ENCODE results near the gene BTBD1.

Gene BTBD1

DNA sequence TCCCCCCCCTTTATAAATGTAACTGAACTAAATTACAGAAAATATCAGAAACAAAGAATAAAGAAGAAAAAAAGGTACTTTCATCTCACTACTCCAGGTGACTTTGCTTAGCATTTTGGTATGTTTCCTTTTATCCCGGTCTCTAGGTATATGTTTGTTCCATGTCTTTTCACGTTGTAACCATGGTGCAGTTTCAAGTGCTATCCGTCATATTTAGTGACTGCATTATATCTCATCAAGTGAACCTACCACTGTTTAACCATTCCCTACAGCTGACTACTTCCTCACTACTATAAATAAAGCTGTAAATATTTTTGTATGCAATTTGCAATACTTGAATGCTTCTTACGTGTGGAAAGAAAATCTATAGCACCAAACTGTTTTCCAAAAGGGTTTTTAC is 2.2 kb downstream of the BTBD1 start:
- POLR2A ChIA-PET = no interaction called here
- TF ChIP-seq, protein P1, sequence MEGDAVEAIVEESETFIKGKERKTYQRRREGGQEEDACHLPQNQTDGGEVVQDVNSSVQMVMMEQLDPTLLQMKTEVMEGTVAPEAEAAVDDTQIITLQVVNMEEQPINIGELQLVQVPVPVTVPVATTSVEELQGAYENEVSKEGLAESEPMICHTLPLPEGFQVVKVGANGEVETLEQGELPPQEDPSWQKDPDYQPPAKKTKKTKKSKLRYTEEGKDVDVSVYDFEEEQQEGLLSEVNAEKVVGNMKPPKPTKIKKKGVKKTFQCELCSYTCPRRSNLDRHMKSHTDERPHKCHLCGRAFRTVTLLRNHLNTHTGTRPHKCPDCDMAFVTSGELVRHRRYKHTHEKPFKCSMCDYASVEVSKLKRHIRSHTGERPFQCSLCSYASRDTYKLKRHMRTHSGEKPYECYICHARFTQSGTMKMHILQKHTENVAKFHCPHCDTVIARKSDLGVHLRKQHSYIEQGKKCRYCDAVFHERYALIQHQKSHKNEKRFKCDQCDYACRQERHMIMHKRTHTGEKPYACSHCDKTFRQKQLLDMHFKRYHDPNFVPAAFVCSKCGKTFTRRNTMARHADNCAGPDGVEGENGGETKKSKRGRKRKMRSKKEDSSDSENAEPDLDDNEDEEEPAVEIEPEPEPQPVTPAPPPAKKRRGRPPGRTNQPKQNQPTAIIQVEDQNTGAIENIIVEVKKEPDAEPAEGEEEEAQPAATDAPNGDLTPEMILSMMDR (IDR thresholded peaks at IDR 0.05; ENCODE audit: insufficient read depth, low read length, missing control alignments) = no peak
- peak overlapping the region; percentile 64 for H3K4me3 ChIP-seq (ENCODE audit: low read depth, low read length)
- CTCF ChIA-PET = interaction anchor here (1.0 to 2.0 kb wide), 2 partner anchors 21 to 125 kb away, joined by 3 to 4 read pairs; no protein-coding TSS in a partner anchor
- DNase-seq (ENCODE audit: low read depth, low spot score) = no peak

DNA sequence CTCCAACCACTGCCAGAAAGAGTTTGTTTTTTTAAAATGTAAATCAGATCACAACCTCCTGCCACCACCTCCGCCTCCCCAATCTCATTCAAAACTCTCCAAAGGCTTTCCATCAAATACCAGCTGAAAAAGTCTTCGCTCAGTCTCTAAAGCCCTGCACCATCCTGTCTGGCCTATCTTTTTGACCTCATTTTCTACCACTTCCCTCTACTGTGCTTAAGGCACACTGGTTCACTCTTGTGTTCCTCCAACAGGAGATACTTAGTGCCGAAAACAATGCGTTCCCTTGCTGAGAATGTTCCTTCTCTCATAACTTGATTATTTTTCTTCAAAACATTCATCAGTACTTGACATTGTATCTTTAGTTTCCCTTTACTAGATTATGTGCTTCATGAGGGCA is 3.5 kb downstream of the BTBD1 start:
- POLR2A ChIA-PET = no interaction called here

DNA sequence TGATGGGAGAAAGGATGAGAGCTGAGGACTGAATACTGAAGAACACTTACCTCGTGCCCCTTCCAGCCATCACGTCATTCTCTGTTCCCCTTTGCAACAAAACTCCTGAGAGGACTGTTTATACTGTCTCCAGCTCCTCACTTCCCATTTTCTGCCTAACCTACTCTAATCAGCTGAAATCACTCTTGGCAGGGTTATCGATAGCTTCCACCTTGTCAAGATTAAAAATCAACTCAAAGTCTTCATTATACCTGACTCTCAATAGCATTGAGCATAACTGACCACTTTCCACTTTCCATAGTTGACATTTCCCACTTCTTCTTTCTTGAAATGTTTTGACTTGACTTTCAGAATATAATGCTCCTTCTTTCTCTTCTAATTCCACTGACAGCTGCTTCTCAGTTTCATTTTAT is 4.3 kb downstream of the BTBD1 start:
- DNase-seq (ENCODE audit: low read depth, low spot score) = no peak
- POLR2A ChIA-PET = interaction anchor here (1.2 kb wide), 1 partner anchor 22 kb away, joined by 4 read pairs; no protein-coding TSS in a partner anchor
- H3K4me3 ChIP-seq (ENCODE audit: low read depth, low read length) = no peak overlapping the region
- CTCF ChIA-PET = interaction anchor here (0.9 to 1.6 kb wide), 2 partner anchors 50 to 52 kb away, joined by 3 to 7 read pairs; no protein-coding TSS in a partner anchor
- TF ChIP-seq, protein P1 (IDR thresholded peaks at IDR 0.05; ENCODE audit: insufficient read depth, low read length, missing control alignments) = no peak

More for the DNA sequence above, 3.5 kb downstream of the BTBD1 start:
- H3K4me3 ChIP-seq (ENCODE audit: low read depth, low read length) = no peak overlapping the region
- CTCF ChIA-PET = interaction anchor here (1.6 kb wide), 1 partner anchor 51 kb away, joined by 7 read pairs; no protein-coding TSS in a partner anchor
- no peak for DNase-seq (ENCODE audit: low read depth, low spot score)
- TF ChIP-seq, protein P1 (IDR thresholded peaks at IDR 0.05; ENCODE audit: insufficient read depth, low read length, missing control alignments) = no peak

DNA sequence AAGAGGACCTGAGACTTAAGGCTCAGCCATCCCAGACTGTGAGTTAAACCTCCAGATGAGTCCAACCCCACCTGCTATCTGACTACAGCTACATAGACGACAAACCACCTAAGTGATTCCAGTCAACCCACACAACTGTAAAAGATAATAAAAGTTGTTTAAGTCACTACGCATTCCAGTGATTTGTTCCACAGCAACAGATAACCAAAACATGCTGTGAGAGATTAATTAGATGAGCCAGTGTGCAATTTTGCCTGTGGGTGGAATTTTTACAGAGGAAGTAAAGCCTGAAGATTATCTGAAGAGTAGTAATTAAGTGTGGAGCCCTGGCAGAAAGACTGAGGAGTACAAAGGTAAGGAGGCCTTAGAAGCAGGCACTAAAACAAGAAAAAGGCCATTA is 5.4 kb downstream of the BTBD1 start:
- POLR2A ChIA-PET = no interaction called here
- CTCF ChIA-PET = interaction anchor here (1.2 kb wide), 1 partner anchor 51 kb away, joined by 3 read pairs; no protein-coding TSS in a partner anchor
- TF ChIP-seq, protein P1 (IDR thresholded peaks at IDR 0.05; ENCODE audit: insufficient read depth, low read length, missing control alignments) = no peak
- H3K4me3 ChIP-seq (ENCODE audit: low read depth, low read length) = no peak overlapping the region
- DNase-seq (ENCODE audit: low read depth, low spot score) = peak; percentile 34

DNA sequence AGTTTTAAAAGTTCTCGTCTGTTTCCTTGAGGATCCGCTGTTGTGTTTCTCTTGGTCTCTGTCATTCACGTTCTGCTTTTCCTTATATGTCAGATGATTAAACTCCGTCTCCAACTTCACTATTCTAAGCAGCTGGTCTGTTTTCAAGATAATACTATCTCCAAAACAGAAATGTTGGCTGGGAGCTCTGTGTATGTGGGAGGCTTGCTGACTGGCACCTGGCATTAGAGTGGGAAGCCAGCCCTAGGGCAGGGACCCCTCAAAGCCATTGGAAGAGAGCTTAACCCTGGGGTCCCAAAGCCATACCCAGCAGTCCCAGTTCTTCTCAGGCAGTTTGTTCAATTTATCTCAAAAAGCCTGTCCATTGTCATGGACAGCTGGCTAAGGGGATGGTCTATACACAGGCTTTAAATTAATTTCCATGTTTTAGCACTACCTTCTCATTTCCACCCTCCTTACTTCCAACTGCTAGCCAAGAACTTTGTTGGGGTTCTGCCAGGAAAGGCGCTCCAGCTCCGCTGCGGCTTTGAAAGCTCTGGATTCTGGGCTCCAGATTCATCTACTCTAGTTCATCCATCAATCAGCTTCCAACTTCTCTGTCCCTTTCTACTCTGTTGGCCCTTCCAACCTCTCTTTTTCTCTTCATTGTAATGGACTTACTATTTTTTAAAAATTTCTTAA is 9.2 kb downstream of the BTBD1 start:
- CTCF ChIA-PET = interaction anchor here (1.2 to 1.3 kb wide), 2 partner anchors 10 to 16 kb away, joined by 3 to 5 read pairs; partner anchors contain the start of gene BTBD1
- POLR2A ChIA-PET = no interaction called here

DNA sequence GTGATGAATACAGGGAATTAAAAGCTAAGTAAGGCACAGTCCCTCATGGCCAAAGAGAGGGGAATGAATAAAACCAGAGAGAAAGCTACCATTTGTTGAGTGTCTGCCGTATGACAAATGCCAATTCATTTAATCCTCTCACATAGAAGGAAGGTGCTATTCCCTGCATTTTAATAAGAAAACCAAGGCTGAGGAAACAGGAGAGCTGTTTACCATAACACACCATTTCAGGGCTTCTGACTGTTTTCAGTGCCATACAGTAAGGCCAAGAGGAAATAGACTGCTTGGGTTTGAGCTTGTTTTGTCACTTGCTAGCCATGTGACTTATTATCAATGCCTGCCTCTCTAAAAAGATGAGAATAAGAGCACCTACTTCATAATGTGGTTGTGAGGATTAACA is 10.1 kb downstream of the BTBD1 start:
- no peak for DNase-seq (ENCODE audit: low read depth, low spot score)
- ChIA-PET POLR2A (no interaction called here), CTCF (interaction anchor here (1.2 to 1.3 kb wide), 2 partner anchors 11 to 15 kb away, joined by 3 to 5 read pairs; partner anchors contain the start of gene BTBD1)
- TF ChIP-seq, protein P1 (IDR thresholded peaks at IDR 0.05; ENCODE audit: insufficient read depth, low read length, missing control alignments) = no peak
- no peak overlapping the region for H3K4me3 ChIP-seq (ENCODE audit: low read depth, low read length)

More for the DNA sequence above, 9.2 kb downstream of the BTBD1 start:
- TF ChIP-seq, protein P1 (IDR thresholded peaks at IDR 0.05; ENCODE audit: insufficient read depth, low read length, missing control alignments) = no peak
- DNase-seq (ENCODE audit: low read depth, low spot score) = no peak
- H3K4me3 ChIP-seq (ENCODE audit: low read depth, low read length) = no peak overlapping the region

Measured in AG04449 (cell line).